Activated effector memory CD4-positive, alpha-beta T cell treated with Interleukin-2 at 50 U/mL for 16 hours (primary cell): ENCODE measurements around the gene CD52.
"Not testable (repeated sequence)": the region's sequence is repeated elsewhere in the genome, so short reads cannot be mapped to it uniquely, and the experiment has no call there.

Experiments used
- DNase-seq: peaks from one replicate; pipeline ENCODE4 v3.0.0-alpha.2; 2020

CD52 gene

GRCh38 chr1:26284597-26285347 is 33.0 kb upstream of the CD52 start:
- peak; percentile 91 for DNase-seq

- DNase-seq: no peak
Observed at GRCh38 chr1:26285366-26286063, 32.2 kb upstream of the CD52 start.

GRCh38 chr1:26286064-26286416 is 31.7 kb upstream of the CD52 start:
- no peak for DNase-seq

- DNase-seq: peak; percentile 81
Observed at GRCh38 chr1:26287033-26287711, 30.6 kb upstream of the CD52 start.

- no peak for DNase-seq
Observed at GRCh38 chr1:26287811-26288210, 29.9 kb upstream of the CD52 start.

- DNase-seq: peak; percentile 62
Observed at GRCh38 chr1:26288311-26288941, 29.3 kb upstream of the CD52 start.

- no peak for DNase-seq
Observed at GRCh38 chr1:26289158-26290059, 28.3 kb upstream of the CD52 start.

GRCh38 chr1:26290122-26290881 is 27.5 kb upstream of the CD52 start:
- DNase-seq: no peak

GRCh38 chr1:26290882-26291261 is 26.9 kb upstream of the CD52 start:
- no peak for DNase-seq

GRCh38 chr1:26291433-26291832 is 26.3 kb upstream of the CD52 start:
- no peak for DNase-seq

GRCh38 chr1:26291939-26292338 is 25.8 kb upstream of the CD52 start:
- no peak for DNase-seq

GRCh38 chr1:26292735-26293134 is 25.0 kb upstream of the CD52 start:
- not testable (repeated sequence) for DNase-seq

GRCh38 chr1:26293911-26294463 is 23.8 kb upstream of the CD52 start:
- DNase-seq: no peak

- DNase-seq: no peak
Observed at GRCh38 chr1:26295194-26296138, 22.3 kb upstream of the CD52 start.

- no peak for DNase-seq
Observed at GRCh38 chr1:26296340-26297056, 21.3 kb upstream of the CD52 start.

- DNase-seq: no peak
Observed at GRCh38 chr1:26297057-26297790, 20.5 kb upstream of the CD52 start.

- no peak for DNase-seq
Observed at GRCh38 chr1:26297791-26298124, 20.0 kb upstream of the CD52 start.

- DNase-seq: no peak
Observed at GRCh38 chr1:26300578-26301275, 17.0 kb upstream of the CD52 start.
